ENCODE data around the gene CARD10.

GRCh38 chr22:37489983-37490382, 29.2 kb downstream of the CARD10 start:
- TF ChIP-seq RXRA (IDR thresholded peaks at IDR 0.05; ENCODE audit: insufficient read depth, low read depth, low read length) (no peak), EZH2 (IDR thresholded peaks at IDR 0.05; ENCODE audit: low read depth, low read length, severe bottlenecking) (no peak), CTCF (IDR thresholded peaks at IDR 0.05; ENCODE audit: control extremely low read depth in 1 of 3, insufficient read depth in 1 of 3, low read depth in 1 of 3, low read length in 3 of 3) (no peak), EGR1 (IDR thresholded peaks at IDR 0.05; ENCODE audit: borderline replicate concordance, low read depth, low read length) (no peak), POLR2AphosphoS5 (IDR thresholded peaks at IDR 0.05; ENCODE audit: low read depth, low read length) (no peak), ZNF274 (IDR thresholded peaks at IDR 0.05; ENCODE audit: borderline replicate concordance, extremely low read depth, low read length) (no peak), TAF1 (IDR thresholded peaks at IDR 0.05; ENCODE audit: low read depth, low read length) (no peak), CEBPB (IDR thresholded peaks at IDR 0.05; ENCODE audit: low read depth, low read length) (no peak), POLR2A (IDR thresholded peaks at IDR 0.05; ENCODE audit: control extremely low read depth in 1 of 2, low read depth in 2 of 2, low read length in 2 of 2) (no peak), MAFK (IDR thresholded peaks at IDR 0.05; ENCODE audit: low read depth, low read length) (no peak), YY1 (IDR thresholded peaks at IDR 0.05; ENCODE audit: low read depth, low read length) (no peak), NRF1 (IDR thresholded peaks at IDR 0.05; ENCODE audit: low read depth, low read length) (no peak), JUN (IDR thresholded peaks at IDR 0.05; ENCODE audit: low read depth, low read length) (no peak), SAP30 (IDR thresholded peaks at IDR 0.05; ENCODE audit: insufficient read depth, insufficient replicate concordance, low read length) (no peak)
